Osteocyte (in vitro differentiated cells): ENCODE data around the gene AGFG1. TPM values are rescaled to one million over a fixed set of nuclear protein-coding genes. Genes with fewer than 3 reads are reported as not detected.

Experiments used
- DNase-seq: peaks from one replicate; pipeline ENCODE4 v3.0.0; 2021; ENCODE audit warnings: mixed read lengths; ENCODE audit not compliant: unreplicated experiment; ENCODE audit errors: extremely low spot score
- H3K27ac Mint-ChIP-seq: one replicate; pipeline ENCODE4 v1.8.0; 2021; ENCODE audit warnings: mild to moderate bottlenecking, mixed read lengths; ENCODE audit not compliant: unreplicated experiment
- H3K27me3 Mint-ChIP-seq: one replicate; pipeline ENCODE4 v1.8.0; 2021; ENCODE audit warnings: mixed read lengths; ENCODE audit not compliant: unreplicated experiment
- H3K36me3 Mint-ChIP-seq: one replicate; pipeline ENCODE4 v1.8.0; 2021; ENCODE audit warnings: mixed read lengths; ENCODE audit not compliant: unreplicated experiment
- H3K4me1 Mint-ChIP-seq: one replicate; pipeline ENCODE4 v1.8.0; 2021; ENCODE audit warnings: mixed read lengths; ENCODE audit not compliant: unreplicated experiment
- H3K4me3 Mint-ChIP-seq: one replicate; pipeline ENCODE4 v1.8.0; 2021; ENCODE audit warnings: mild to moderate bottlenecking, moderate library complexity, mixed read lengths; ENCODE audit not compliant: unreplicated experiment
- H3K9me3 Mint-ChIP-seq: one replicate; pipeline ENCODE4 v1.8.0; 2021; ENCODE audit warnings: mixed read lengths; ENCODE audit not compliant: unreplicated experiment
- total RNA-seq: library from RNA; stranded (reverse); gene quantifications from 2 replicates; pipeline ENCODE4 v1.2.1, GENCODE V29; 2021
- TF ChIP-seq, protein P1 (sequence below): fragments of 200-600 bp; sonication (generic); IDR thresholded peaks from 2 replicates; pipeline ENCODE4 v1.5.0; 2021; ENCODE audit warnings: antibody characterized with exemption, mild to moderate bottlenecking, moderate library complexity

AGFG1 gene
- total RNA-seq, 1 donor from 2014 or later: 55.1 TPM

DNA sequence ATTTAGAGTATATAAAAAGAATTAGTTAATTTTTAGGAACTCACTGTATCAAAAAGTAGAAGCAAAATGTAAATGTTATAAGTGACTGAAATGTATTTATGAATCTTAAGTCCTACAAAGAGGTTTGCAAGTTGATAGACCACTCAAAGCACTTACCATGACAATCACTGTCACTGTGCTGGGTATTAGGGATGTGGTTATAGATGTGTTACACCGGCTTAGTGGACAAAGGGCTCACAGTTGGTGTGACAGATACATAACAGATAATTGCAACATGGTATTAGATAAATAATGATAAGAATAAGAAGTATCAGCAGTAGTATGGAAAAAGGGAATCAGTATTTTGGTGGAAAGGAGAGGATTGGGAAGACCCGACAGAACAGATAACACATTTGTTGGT lies 21.6 kb downstream of the AGFG1 start:
- TF ChIP-seq, protein P1, sequence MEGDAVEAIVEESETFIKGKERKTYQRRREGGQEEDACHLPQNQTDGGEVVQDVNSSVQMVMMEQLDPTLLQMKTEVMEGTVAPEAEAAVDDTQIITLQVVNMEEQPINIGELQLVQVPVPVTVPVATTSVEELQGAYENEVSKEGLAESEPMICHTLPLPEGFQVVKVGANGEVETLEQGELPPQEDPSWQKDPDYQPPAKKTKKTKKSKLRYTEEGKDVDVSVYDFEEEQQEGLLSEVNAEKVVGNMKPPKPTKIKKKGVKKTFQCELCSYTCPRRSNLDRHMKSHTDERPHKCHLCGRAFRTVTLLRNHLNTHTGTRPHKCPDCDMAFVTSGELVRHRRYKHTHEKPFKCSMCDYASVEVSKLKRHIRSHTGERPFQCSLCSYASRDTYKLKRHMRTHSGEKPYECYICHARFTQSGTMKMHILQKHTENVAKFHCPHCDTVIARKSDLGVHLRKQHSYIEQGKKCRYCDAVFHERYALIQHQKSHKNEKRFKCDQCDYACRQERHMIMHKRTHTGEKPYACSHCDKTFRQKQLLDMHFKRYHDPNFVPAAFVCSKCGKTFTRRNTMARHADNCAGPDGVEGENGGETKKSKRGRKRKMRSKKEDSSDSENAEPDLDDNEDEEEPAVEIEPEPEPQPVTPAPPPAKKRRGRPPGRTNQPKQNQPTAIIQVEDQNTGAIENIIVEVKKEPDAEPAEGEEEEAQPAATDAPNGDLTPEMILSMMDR: no peak
- no peak for DNase-seq
- no peaks in the 10 kb centered on the region for H3K27me3 Mint-ChIP-seq
- no peaks in the 10 kb centered on the region for H3K9me3 Mint-ChIP-seq
- H3K4me3 Mint-ChIP-seq: no peak overlapping the region
- peaks cover 11% of the 10 kb centered on the region for H3K4me1 Mint-ChIP-seq
- H3K27ac Mint-ChIP-seq: no peak overlapping the region
- peaks cover 14% of the 10 kb centered on the region for H3K36me3 Mint-ChIP-seq

- H3K36me3 Mint-ChIP-seq: peaks cover 15% of the 10 kb centered on the region
- peaks cover 7% of the 10 kb centered on the region for H3K4me1 Mint-ChIP-seq
- H3K27ac Mint-ChIP-seq: no peak overlapping the region
- no peak overlapping the region for H3K4me3 Mint-ChIP-seq
- H3K27me3 Mint-ChIP-seq: no peaks in the 10 kb centered on the region
- TF ChIP-seq, protein P1: no peak
- DNase-seq: no peak
- H3K9me3 Mint-ChIP-seq: no peaks in the 10 kb centered on the region
Measured at GRCh38 chr2:227497158-227497557, 25.2 kb downstream of the AGFG1 start.

DNA sequence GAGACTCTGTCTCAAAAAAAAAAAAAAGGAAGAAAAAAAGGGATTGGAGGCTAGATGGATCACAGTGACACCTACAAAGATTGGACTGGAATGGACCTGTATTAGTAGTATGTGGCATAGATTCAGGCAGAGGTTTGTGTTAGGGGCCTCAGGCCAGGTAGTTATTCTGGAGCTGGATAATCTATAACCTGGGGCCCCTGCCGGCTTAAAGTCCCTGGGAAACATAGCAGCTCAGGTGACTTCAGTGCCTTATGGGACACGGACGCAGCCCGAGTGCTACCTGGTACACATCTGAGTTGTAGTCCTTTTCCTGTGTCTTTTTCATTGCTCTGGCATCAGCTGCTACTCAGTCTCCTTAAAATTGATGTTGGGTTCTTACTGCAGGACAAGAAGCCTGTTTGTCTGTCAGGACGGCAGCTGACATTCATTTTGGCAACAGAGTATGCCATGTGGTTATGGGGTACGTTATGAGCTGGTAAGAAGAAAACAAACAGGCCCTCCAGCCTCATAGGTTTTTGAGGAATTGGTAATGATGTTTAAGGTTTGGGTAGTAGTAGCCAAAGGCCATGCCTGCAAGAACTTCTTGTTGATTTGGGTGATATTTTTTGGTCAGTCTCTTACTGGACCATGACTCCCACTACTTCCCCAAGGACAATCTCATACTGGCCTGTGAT lies 27.8 kb downstream of the AGFG1 start:
- no peak overlapping the region for H3K27ac Mint-ChIP-seq
- peaks cover 16% of the 10 kb centered on the region for H3K4me1 Mint-ChIP-seq
- DNase-seq: no peak
- H3K4me3 Mint-ChIP-seq: no peak overlapping the region
- no peaks in the 10 kb centered on the region for H3K27me3 Mint-ChIP-seq
- H3K9me3 Mint-ChIP-seq: no peaks in the 10 kb centered on the region
- TF ChIP-seq, protein P1: no peak
- H3K36me3 Mint-ChIP-seq: peaks cover 16% of the 10 kb centered on the region

- Mint-ChIP-seq H3K36me3 (peaks cover 12% of the 10 kb centered on the region), H3K27ac (no peak overlapping the region), H3K4me1 (peaks cover 19% of the 10 kb centered on the region), H3K4me3 (no peak overlapping the region), H3K27me3 (no peaks in the 10 kb centered on the region), H3K9me3 (no peaks in the 10 kb centered on the region)
- TF ChIP-seq, protein P1: no peak
- no peak for DNase-seq
Measured at GRCh38 chr2:227500301-227500630, 28.3 kb downstream of the AGFG1 start.

- TF ChIP-seq, protein P1: no peak
- H3K9me3 Mint-ChIP-seq: no peaks in the 10 kb centered on the region
- peaks cover 13% of the 10 kb centered on the region for H3K36me3 Mint-ChIP-seq
- H3K4me3 Mint-ChIP-seq: no peak overlapping the region
- peak overlapping the region; percentile 21 for H3K27ac Mint-ChIP-seq
- peaks cover 26% of the 10 kb centered on the region for H3K4me1 Mint-ChIP-seq
- no peak for DNase-seq
- H3K27me3 Mint-ChIP-seq: no peaks in the 10 kb centered on the region
Measured at GRCh38 chr2:227503433-227504406, 31.8 kb downstream of the AGFG1 start.
